HG03135 (cell line): Measurements from ENCODE around the gene IL1RL2.

Experiments used
- ATAC-seq: cut with Tn5 transposase; IDR thresholded peaks from one replicate; pipeline ENCODE4 v1.9.1; 2021; ENCODE audit warnings: mild to moderate bottlenecking, moderate library complexity; ENCODE audit not compliant: unreplicated experiment

The IL1RL2 gene

DNA sequence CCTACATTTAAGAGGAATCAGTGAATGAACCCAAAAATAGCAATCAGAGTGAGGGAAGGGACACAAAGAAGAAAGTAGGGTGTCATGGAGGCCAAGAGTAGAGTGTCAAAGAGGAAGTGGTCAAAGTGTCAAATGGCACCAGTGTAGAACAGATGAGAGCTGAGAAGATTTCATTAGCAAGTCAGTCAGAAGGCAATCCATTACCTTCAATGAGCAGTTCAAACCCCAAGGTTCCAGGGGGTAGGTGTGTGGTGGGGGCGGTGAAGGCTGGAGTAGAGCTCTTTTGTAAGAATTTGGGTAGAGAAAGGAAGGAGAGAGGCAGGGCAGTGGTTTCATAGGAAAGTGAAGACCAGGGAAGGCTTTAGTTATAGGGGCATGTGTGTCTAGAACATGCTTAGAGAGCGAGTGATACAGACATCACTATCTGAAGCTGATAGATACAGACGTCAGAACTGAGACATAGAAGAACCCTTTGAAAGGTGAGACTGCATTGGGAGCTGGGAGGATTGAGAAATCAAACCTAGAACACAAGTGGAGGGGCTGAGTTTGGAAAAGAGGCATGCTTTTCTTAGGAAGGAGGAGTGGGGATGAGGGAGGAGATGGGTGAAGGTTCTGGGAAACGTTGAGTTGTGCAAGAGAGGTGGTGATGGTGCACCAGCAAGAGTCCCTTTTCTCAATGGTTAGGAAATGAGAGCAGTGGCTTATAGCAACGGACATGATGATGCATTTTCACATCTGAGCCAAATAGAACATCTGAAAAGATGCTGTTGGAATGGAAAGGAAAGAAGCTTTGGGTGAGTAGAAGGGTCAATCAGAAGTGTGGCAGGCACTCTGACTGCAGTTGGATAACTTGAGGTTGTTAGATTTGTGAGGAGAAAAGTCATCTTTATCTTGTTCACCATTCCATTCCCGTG, 75.7 kb downstream of the IL1RL2 start:
- no peak for ATAC-seq

DNA sequence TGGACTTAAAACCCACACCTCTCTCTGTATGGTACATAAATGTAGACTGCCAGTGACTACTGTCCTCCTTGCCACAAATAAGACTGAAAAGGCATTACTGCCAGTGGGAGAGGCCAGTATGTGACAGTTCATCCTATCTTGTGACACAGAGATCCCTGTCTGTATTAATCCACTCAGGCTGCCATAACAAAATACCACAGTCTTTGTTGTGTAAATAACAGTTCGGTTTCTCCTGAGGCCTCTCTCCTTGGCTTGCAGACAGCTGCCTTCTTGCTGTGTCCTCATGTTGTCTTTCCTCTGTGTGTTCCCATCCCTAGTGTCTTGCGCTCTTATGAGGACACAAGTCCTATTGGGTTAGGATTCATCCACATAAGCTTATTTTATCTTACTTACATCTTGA, 78.1 kb downstream of the IL1RL2 start:
- no peak for ATAC-seq

DNA sequence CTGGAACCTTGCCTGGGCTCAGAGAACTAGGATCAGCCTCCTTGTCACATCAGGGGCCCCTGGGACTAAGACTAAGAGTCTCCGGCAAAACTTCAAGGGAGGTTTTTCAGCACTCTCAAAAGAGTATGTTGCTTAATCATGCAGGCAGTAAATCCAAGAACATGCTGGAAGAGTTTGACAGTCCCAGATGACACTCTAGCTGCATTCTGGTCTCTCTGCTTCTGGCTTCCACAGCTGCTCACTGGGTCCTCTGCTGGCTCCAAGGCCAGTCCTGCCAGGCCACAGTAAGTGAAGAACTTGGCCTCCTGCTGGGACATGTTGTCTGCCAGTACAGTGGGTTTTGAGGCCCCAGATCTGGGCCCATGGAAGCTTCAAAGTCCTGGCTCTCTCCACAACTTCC, 79.4 kb downstream of the IL1RL2 start:
- ATAC-seq = no peak

DNA sequence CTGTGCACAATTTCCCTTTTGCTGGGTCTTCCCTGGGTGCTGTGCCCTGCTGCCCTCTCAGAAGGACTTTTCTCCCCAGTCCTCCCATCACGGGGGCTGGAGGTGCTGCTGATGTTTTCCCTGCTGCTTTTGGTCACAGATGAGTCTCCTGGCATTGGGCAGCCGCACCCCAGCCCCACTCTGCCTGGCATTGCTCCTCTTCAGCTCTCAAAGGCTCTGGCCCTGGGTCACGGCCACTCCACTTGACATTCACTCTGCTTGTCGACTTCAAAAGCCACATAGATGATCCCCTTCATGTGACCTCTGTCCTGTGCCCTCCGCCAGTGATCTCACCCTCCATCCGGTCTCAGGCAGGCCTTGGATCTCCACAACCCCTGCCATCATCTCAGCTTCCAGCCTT, 81.0 kb downstream of the IL1RL2 start:
- no peak for ATAC-seq

DNA sequence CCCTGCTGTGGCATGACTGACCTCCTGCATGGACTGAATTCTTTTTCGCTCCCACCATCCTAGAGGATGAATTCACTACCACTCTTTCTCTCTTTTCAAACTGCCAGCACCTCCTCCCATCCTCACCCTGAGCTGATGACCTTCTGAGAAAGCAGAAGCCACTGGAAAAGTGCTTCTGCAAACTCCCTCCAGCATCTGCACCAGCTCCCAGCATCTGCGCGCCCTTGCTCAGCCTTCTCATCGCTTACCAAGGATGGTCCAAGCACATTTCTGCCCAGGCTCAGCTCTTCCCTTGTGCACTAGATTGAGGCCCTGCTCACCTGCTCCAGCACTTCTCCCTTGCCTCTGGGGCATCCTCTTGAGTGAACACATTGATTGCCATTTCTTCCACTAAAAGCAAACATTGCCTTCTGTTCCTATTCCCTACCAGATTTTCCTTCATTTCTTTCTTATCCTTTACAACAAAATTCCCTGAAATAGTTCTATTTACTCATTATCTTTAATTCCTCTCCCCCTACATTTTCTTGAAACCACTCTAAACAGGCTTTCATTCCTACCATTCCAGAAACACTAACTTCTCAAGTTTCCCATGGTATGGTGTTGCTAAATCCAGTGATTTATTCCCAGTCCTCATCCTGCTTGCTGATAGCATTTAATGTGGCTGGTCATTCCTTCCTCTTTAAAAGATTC, 81.8 kb downstream of the IL1RL2 start:
- ATAC-seq = no peak

DNA sequence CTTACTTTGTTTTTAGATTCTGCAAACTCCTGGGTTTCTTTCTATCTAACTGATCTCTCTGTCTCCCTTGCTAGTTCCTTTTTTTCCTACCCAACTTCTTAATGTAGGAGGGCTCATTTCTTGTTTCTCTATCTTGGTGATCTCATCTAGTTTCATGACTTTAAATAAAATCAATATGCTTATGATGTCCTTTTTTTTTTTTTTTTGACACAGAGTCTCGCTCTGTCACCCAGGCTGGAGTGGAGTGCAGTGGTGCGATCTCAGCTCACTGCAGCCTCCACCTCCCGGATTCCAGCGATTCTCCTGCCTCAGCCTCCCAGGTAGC, 82.3 kb downstream of the IL1RL2 start:
- ATAC-seq = no peak

DNA sequence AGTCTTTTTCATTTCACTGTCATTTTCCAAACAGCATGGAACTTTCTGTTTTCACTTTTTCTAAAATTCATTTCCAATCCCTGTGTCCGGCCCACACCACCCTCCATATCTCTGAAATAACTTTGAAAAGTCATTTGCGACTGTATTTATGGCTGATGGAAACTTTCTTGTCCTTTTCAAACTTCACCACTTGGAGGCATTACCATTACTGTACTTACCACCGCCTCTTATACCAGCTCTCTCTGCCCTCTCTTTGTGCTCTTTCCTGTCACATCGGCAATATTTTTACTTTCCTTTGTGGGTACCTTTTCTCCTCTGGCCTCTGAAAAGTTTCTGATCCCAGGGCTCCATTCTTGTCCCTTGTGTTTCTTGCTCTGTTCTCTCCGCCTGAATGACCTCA, 85.0 kb downstream of the IL1RL2 start:
- ATAC-seq = no peak

DNA sequence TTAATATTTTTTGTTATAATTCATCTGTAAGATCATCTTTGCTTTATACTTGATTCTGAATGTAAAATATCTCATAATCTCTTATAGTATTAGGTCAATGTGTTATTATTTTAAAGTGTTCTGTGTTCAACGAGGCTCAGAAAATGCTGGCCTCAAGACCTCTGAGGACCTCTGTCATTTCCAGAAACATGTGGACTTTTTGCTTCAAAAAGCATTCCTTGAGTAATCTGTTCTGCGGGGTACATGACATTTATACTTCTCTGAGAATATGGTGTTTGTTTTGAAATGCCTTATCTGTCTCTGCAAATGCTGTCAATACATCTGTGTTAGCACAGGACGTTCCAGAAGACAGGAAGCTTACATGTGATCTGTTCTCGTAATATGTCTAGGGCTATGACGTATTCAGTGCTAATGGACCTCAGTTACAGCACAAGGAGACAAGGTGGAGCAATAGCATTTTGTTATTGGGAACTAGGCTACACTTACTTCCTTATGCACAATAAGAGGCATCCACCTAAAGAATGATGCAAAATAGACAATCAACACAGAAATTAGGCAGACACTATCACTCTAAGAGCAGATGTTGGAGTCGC, 86.9 kb downstream of the IL1RL2 start:
- no peak for ATAC-seq

DNA sequence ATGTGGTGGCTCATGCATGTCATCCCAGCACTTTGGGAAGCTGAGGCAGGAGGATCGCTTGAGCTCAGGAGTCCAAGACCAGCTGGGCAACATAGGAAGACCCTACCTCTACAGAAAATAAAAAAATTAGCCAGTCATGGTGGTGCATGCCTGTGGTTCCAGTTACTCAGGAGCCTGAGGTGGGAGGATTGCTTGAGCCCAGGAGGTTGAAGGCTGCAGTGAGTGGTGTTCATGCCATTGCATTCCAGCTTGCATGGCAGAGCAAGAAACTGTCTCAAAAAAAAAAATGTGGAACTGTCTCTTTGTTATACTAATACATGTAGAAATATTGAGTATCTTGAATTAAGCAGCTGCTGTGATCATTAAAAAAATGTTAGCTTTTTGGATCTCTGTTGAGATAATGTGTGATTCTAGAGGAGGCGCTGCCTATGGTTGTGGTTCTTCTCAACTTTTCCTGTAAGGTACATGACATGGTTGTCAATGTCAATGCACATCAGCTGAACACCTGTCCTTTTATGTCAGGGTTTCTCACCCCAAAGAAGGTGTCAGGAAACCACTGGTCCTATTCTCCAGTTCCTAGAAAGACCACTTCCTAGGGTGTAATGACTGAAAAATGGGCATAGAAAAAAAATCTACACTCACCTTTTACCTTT, 89.9 kb downstream of the IL1RL2 start:
- ATAC-seq = no peak

DNA sequence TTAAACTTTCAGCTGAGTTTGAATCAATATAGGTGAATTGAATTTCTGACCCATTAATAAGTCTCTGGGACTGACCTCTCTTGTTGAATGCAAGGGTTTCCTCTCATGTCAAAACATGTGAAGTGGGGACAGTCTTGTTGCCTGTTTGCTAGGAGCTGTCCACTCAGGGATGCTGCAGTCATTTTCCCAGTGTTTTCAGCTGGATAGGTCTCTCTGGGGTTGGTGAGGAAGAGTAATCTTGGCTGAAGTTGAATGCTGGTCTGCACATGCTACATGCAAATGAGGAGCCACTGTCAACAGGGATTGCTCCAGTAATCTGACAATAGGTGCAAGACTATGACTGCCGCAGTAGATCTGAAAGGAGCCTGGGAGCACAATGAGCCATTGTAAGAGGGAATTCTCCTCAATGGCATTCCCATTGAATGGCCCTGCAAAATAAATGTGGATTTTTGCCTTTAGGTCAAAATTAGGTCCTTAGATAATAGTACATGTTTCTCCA, 90.4 kb downstream of the IL1RL2 start:
- no peak for ATAC-seq

DNA sequence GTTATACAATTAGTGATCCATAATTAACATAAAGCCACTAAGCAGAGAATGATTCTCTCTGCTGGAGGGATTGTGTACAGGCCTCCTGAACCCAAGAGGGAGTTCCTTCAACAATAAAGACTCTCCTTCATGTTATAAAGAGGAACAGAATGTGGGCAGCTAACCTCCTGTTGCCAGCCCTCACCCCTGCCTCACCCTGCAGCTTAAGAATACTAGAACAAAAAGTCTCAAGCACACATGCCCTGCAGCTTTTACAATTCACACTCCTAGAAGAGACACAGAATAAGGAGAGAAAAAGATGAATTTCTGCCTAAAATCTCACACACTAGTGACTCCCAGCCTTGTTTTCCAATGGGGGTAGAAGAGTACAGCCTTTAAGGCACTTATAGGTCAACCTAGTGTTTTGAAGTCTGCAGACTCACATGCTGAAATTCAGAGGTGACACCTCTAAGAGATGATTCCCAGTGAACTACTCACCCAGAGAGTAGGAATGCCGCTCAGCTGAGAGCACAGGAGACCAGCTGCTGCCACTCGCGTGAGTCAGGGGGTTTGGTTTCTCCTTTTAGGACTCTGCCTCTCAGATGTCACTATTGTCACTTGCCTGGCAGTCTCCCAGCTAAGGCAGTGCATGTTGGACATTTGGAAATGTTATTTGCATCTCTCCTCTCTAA, 92.0 kb downstream of the IL1RL2 start:
- ATAC-seq = no peak

DNA sequence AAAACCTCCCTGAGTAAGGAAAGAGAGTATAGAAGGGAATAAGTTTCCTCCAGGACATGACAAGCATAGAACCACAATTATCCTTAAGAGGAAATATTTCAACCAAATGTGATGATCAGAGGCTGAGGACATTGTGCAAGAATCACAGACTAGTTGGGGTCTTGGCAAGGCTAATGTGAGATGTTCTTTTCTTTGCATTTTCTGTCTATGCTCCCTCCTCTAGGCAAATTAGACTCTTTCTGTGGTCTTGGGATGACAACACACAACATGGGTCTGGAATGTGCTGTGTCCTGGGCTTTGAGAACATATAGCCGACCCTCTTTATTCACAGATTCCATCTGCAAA, 92.5 kb downstream of the IL1RL2 start:
- no peak for ATAC-seq

DNA sequence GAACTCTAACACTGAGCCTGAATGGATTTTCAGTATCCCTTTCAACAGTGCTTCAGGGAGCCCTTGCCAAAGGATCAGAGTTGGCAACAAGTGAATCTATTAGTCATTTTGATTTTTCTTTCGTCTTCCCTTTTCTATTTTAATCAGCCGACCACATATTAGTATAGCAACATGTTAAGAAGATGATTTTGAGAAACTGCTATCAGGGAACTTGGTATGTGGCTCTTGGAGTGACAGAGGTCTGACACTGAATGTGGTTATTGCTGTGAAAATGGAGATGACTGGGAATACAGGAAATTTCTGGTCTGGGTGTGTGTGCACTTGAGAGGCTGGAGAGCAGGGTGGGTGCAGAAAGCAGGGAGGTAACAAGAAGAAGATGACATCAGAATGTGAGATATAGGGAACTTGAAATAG, 95.9 kb downstream of the IL1RL2 start:
- no peak for ATAC-seq

DNA sequence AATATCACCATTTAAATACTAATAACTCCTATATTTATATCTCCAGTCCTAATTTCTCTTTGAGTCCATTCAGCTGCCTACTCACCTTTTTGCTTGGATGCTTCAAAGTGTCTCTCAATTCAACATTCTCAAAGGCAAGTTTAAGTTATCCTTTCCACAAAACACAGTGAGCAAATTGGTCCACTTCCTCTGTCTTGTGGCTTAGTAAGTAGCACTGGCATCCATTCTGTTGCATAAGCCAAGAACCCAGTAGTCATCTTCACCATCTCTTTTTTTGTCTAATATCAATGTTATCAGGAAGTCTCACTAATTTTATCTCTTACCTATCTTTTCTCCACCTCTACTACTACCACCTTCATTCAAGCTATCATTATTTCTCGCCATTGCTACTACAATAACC, 97.2 kb downstream of the IL1RL2 start:
- ATAC-seq = no peak

DNA sequence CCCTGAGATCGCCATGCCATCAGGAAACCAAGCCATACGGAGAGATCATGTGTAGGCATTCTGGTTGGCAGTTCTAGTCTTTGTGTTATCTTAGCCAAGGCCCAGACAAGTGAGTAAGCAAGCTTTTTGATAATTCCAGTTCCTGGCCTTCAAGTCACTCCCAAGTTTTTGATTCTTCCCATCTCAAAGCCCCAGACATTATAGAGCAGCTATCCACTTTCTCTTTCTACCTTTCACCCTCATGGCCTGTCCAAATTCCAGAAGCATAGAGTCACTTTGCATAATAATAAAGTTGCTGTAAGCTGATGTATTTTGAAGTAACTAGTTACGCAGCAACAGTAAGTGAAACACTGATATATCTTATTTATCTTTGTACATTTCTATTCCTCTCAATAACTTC, 97.8 kb downstream of the IL1RL2 start:
- no peak for ATAC-seq

DNA sequence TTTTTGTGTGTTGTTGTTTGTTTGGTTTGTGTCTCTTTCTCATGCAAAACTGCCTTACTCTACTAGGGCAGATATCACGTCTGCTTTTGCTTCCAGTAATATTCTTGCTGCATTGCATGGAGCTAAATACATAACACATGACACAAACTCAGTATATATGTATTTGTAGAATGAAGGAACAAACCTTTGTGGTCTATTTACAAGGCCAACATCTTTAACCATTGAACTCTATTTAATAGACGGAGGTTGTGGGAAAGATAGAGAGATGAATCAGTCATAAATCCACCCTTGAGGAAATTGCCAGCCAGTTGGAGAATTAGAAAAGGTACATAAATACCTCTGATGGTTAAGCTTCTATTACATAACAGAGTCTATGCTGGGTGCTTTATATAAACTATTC, 98.5 kb downstream of the IL1RL2 start:
- ATAC-seq = no peak

DNA sequence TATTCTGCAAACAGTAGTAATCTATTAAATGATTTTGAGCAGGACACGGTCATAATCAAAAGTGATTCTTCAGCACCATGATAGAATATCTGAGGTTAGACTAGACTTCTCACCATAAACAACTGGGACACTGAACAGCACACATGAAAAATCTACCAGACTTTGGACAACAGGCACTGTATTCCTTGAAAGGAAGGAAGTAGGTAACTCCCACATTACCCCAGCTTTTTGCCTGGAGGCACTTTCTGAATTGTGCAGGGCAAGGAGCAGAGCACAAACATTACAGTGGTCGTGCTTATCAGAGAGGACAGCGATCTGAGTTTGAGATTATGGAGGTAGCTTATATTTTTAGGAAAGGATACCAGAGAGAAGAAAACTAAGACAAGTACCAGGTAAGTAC, 99.2 kb downstream of the IL1RL2 start:
- ATAC-seq = no peak

DNA sequence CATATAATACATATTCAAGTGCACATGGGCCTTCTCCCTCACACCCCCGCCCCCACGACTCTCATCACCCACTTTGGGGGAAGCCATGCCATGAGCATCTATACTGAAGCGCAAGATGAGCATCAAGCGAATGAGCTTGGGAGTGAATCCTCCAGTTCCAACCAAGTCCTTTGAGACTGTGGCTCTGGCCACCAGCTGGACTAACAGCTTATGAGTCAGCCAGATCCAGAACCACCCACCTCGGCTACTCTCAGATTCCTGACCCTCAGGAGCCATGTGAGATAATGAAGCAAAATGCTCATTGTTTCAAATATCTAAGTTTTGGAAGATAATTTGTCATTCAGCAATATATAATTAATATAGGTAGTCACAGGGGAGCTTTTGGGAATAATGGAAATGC, 102.3 kb downstream of the IL1RL2 start:
- ATAC-seq = no peak
